Thyroid gland (tissue), 4 donors: ENCODE data around the gene RPP30. TPM values are rescaled to one million over a fixed set of nuclear protein-coding genes. Genes with fewer than 3 reads are reported as not detected.
A peak's percentile ranks its signal among the peaks of the same experiment; 100 is the strongest.
"Not testable (repeated sequence)": the region's sequence is repeated elsewhere in the genome, so short reads cannot be mapped to it uniquely, and the experiment has no call there.

ENCODE experiments used
- DNase-seq, 2 donors: peaks; one replicate each; pipeline ENCODE4 v3.0.0-alpha.2; 2019
- H3K27ac ChIP-seq, 3 donors: fragments of 200-600 bp; sonication (generic); 1 replicate in 2 of 3; 2 replicates in 1 of 3; pipeline ENCODE4 v1.5.1; 2016 to 2019; ENCODE audit warnings: mild to moderate bottlenecking in 1 of 3, moderate library complexity in 1 of 3
- H3K27me3 ChIP-seq: fragments of 200-600 bp; sonication (generic); one replicate; pipeline ENCODE4 v1.5.1; 2019
- H3K36me3 ChIP-seq, 2 donors: fragments of 200-600 bp; sonication (generic); one replicate each; pipeline ENCODE4 v1.5.1; 2016 to 2019
- H3K4me1 ChIP-seq, 2 donors: fragments of 200-600 bp; sonication (generic); one replicate each; pipeline ENCODE4 v1.5.1; 2017 to 2019
- H3K4me3 ChIP-seq, 3 donors: fragments of 200-600 bp; sonication (generic); replicated peaks in 1 of 3; 1 replicate in 2 of 3; 2 replicates in 1 of 3; pipeline ENCODE4 v1.5.1; 2016; ENCODE audit warnings: mild to moderate bottlenecking in 1 of 3
- H3K9me3 ChIP-seq: fragments of 200-600 bp; sonication (generic); one replicate; pipeline ENCODE4 v1.5.1; 2017
- CTCF ChIP-seq, 6 experiments: fragments of 200-600 bp in 3 of 6; fragments of 450-650 bp in 3 of 6; sonication (generic) in 3 of 6; IDR thresholded peaks; one replicate each; pipeline ENCODE4 v1.5.1; 2016 to 2019; ENCODE audit warnings: antibody characterized with exemption in 6 of 6, mild to moderate bottlenecking in 2 of 6, inconsistent platforms in 1 of 6, moderate library complexity in 1 of 6
- POLR2A ChIP-seq, 2 donors: fragments of 450-650 bp; IDR thresholded peaks; one replicate each; pipeline ENCODE4 v1.6.1; 2017; ENCODE audit warnings: antibody characterized with exemption in 2 of 2, mild to moderate bottlenecking in 2 of 2, moderate library complexity in 1 of 2
- WGBS, 2 donors: methylation state at CpG; one replicate each; pipeline ENCODE4 v1.1.5; 2017; 5-methylcytosine and 5-hydroxymethylcytosine counted together
- intact Hi-C: fragments of 100-400 bp; cut with DNase I; formaldehyde crosslinking; loops from one replicate; pipeline ENCODE4 v1.15.1; 2023
- total RNA-seq, 4 donors: library from RNA; depleted of rRNA; stranded (reverse); fragments of >200 nt; gene quantifications; one replicate each; pipeline ENCODE4 v1.2.3, GENCODE V29; 2016

Gene RPP30
- total RNA-seq, 4 donors from 2014 or later, result 20.4 to 62.6 (median 36.3) TPM

- peaks cover 15 to 16% of the 10 kb centered on the region in 2 donors for H3K36me3 ChIP-seq
Measured at GRCh38 chr10:90893190-90893589, 21.4 kb downstream of the RPP30 start.

GRCh38 chr10:90896916-90897315 is 25.1 kb downstream of the RPP30 start:
- peaks cover 5 to 11% of the 10 kb centered on the region in 2 donors for H3K36me3 ChIP-seq
- H3K9me3 ChIP-seq, H3K4me1 ChIP-seq, H3K27ac ChIP-seq, intact Hi-C loops, H3K4me3 ChIP-seq, DNase-seq, H3K27me3 ChIP-seq: not testable (repeated sequence)
- 82 to 90% methylated on average over 2 of the region's 2 CpGs for WGBS, 2 donors

More at GRCh38 chr10:90893190-90893589, 21.4 kb downstream of the RPP30 start:
- no peak for DNase-seq
- no peak for TF ChIP-seq POLR2A (IDR thresholded peaks at IDR 0.05)
- TF ChIP-seq CTCF (IDR thresholded peaks at IDR 0.05), result no peak
- 93 to 94% methylated on average over 3 of the region's 3 CpGs for WGBS, 2 donors
- Histone ChIP-seq H3K4me3 (no peak overlapping the region), H3K4me1 (no peaks in the 10 kb centered on the region), H3K27ac (no peak overlapping the region), H3K27me3 (no peaks in the 10 kb centered on the region), H3K9me3 (no peaks in the 10 kb centered on the region)
- intact Hi-C loops, result no loop called here

GRCh38 chr10:90905925-90906324 is 34.2 kb downstream of the RPP30 start:
- Histone ChIP-seq H3K27me3 (no peaks in the 10 kb centered on the region), H3K4me1 (no peaks in the 10 kb centered on the region), H3K9me3 (no peaks in the 10 kb centered on the region), H3K36me3 (peaks cover 0 to 3% of the 10 kb centered on the region in 2 donors), H3K4me3 (no peak overlapping the region), H3K27ac (no peak overlapping the region)
- no peak for DNase-seq
- WGBS, 2 donors, result 66 to 91% methylated on average over 1 of the region's 1 CpG
- intact Hi-C loops, result loop anchor here (5.0 kb wide), 1 partner anchor 346 kb away; no protein-coding TSS in a partner anchor
- TF ChIP-seq CTCF (IDR thresholded peaks at IDR 0.05), result no peak
- no peak for TF ChIP-seq POLR2A (IDR thresholded peaks at IDR 0.05)

- Histone ChIP-seq H3K36me3 (peaks cover 0 to 3% of the 10 kb centered on the region in 2 donors), H3K27me3 (no peaks in the 10 kb centered on the region), H3K27ac (no peak overlapping the region), H3K4me3 (no peak overlapping the region), H3K4me1 (no peaks in the 10 kb centered on the region), H3K9me3 (no peaks in the 10 kb centered on the region)
- DNase-seq, result no peak
- TF ChIP-seq POLR2A (IDR thresholded peaks at IDR 0.05) (no peak), CTCF (IDR thresholded peaks at IDR 0.05) (no peak)
- intact Hi-C loops, result loop anchor here (5.0 kb wide), 1 partner anchor 346 kb away; no protein-coding TSS in a partner anchor
- 86% methylated on average over 1 of the region's 1 CpG for WGBS, 2 donors
Measured at GRCh38 chr10:90906596-90906995, 34.8 kb downstream of the RPP30 start.

GRCh38 chr10:90911133-90912051 is 39.6 kb downstream of the RPP30 start:
- intact Hi-C loops, result no loop called here
- TF ChIP-seq CTCF (IDR thresholded peaks at IDR 0.05) (peak; percentile 68 to 86 (median 76)), POLR2A (IDR thresholded peaks at IDR 0.05) (no peak)
- Histone ChIP-seq H3K36me3 (no peaks in the 10 kb centered on the region), H3K27ac (no peak overlapping the region), H3K27me3 (no peaks in the 10 kb centered on the region), H3K4me3 (no peak overlapping the region), H3K4me1 (no peaks in the 10 kb centered on the region), H3K9me3 (no peaks in the 10 kb centered on the region)
- peak; percentile 49 to 52 for DNase-seq
- WGBS, 2 donors, result 34 to 37% methylated on average over 12 of the region's 12 CpGs
